Mucosa of rectum (tissue), 2 donors: ENCODE results near the gene CYP4F22.
A peak's percentile ranks its signal among the peaks of the same experiment; 100 is the strongest.

Source experiments
- H3K27ac ChIP-seq, 2 donors: one replicate each; pipeline ENCODE4 v1.7.0; 2013; ENCODE audit warnings: inconsistent platforms in 2 of 2, low read depth in 2 of 2, low read length in 2 of 2
- H3K27me3 ChIP-seq, 2 donors: one replicate each; pipeline ENCODE4 v1.7.0; 2013; ENCODE audit warnings: low read length in 2 of 2; ENCODE audit not compliant: control insufficient read depth in 2 of 2, insufficient read depth in 2 of 2
- H3K36me3 ChIP-seq, 2 donors: one replicate each; pipeline ENCODE4 v1.7.0; 2013; ENCODE audit warnings: low read length in 2 of 2; ENCODE audit not compliant: control insufficient read depth in 2 of 2, insufficient read depth in 2 of 2
- H3K4me1 ChIP-seq, 2 donors: one replicate each; pipeline ENCODE4 v1.7.0; 2013; ENCODE audit warnings: low read length in 2 of 2, mild to moderate bottlenecking in 1 of 2; ENCODE audit not compliant: control insufficient read depth in 2 of 2, insufficient read depth in 2 of 2
- H3K4me3 ChIP-seq, 2 donors: one replicate each; pipeline ENCODE4 v1.7.0; 2013; ENCODE audit warnings: low read length in 2 of 2
- H3K9ac ChIP-seq, 2 donors: one replicate each; pipeline ENCODE4 v1.7.0; 2013; ENCODE audit warnings: low read length in 2 of 2, low read depth in 1 of 2, mild to moderate bottlenecking in 1 of 2
- H3K9me3 ChIP-seq, 2 donors: one replicate each; pipeline ENCODE4 v1.7.0; 2013; ENCODE audit warnings: low read length in 2 of 2; ENCODE audit not compliant: control insufficient read depth in 2 of 2
- donor health status: healthy.
- donor health status: Normal muscosa, but diverticular disease.

CYP4F22 gene

GRCh38 chr19:15564534-15565168, 56.3 kb downstream of the CYP4F22 start:
- H3K27me3 ChIP-seq = peaks cover 0 to 3% of the 10 kb centered on the region in 2 donors
- H3K27ac ChIP-seq = no peak overlapping the region
- no peak overlapping the region for H3K9ac ChIP-seq
- H3K4me3 ChIP-seq = no peak overlapping the region
- H3K9me3 ChIP-seq = no peaks in the 10 kb centered on the region
- no peaks in the 10 kb centered on the region for H3K36me3 ChIP-seq
- H3K4me1 ChIP-seq = peaks cover 0 to 4% of the 10 kb centered on the region in 2 donors

- no peak overlapping the region for H3K27ac ChIP-seq
- no peak overlapping the region for H3K9ac ChIP-seq
- H3K4me1 ChIP-seq = no peaks in the 10 kb centered on the region
- no peak overlapping the region for H3K4me3 ChIP-seq
- no peaks in the 10 kb centered on the region for H3K36me3 ChIP-seq
- no peaks in the 10 kb centered on the region for H3K9me3 ChIP-seq
- H3K27me3 ChIP-seq = peaks cover 0 to 2% of the 10 kb centered on the region in 2 donors
These were observed 62.1 kb downstream of the CYP4F22 start for GRCh38 chr19:15570420-15570819.

GRCh38 chr19:15575406-15575805, 67.1 kb downstream of the CYP4F22 start:
- no peaks in the 10 kb centered on the region for H3K27me3 ChIP-seq
- H3K27ac ChIP-seq = no peak overlapping the region
- no peaks in the 10 kb centered on the region for H3K9me3 ChIP-seq
- H3K4me3 ChIP-seq = no peak overlapping the region
- H3K36me3 ChIP-seq = no peaks in the 10 kb centered on the region
- H3K9ac ChIP-seq = no peak overlapping the region
- H3K4me1 ChIP-seq = no peaks in the 10 kb centered on the region

- H3K27ac ChIP-seq = no peak overlapping the region
- H3K27me3 ChIP-seq = no peaks in the 10 kb centered on the region
- H3K9me3 ChIP-seq = no peaks in the 10 kb centered on the region
- H3K36me3 ChIP-seq = no peaks in the 10 kb centered on the region
- no peaks in the 10 kb centered on the region for H3K4me1 ChIP-seq
- H3K9ac ChIP-seq = no peak overlapping the region
- no peak overlapping the region for H3K4me3 ChIP-seq
These were observed 68.3 kb downstream of the CYP4F22 start for GRCh38 chr19:15576526-15577156.

GRCh38 chr19:15577184-15577771, 69.0 kb downstream of the CYP4F22 start:
- H3K36me3 ChIP-seq = no peaks in the 10 kb centered on the region
- H3K9me3 ChIP-seq = no peaks in the 10 kb centered on the region
- H3K9ac ChIP-seq = no peak overlapping the region
- H3K27ac ChIP-seq = no peak overlapping the region
- H3K4me3 ChIP-seq = no peak overlapping the region
- H3K4me1 ChIP-seq = no peaks in the 10 kb centered on the region
- H3K27me3 ChIP-seq = no peaks in the 10 kb centered on the region

GRCh38 chr19:15583346-15583745, 75.0 kb downstream of the CYP4F22 start:
- Histone ChIP-seq H3K27me3 (peaks cover 0 to 2% of the 10 kb centered on the region in 2 donors), H3K4me1 (no peaks in the 10 kb centered on the region), H3K27ac (no peak overlapping the region), H3K4me3 (no peak overlapping the region), H3K9me3 (no peaks in the 10 kb centered on the region), H3K36me3 (no peaks in the 10 kb centered on the region), H3K9ac (no peak overlapping the region)

- H3K4me1 ChIP-seq = no peaks in the 10 kb centered on the region
- no peak overlapping the region for H3K4me3 ChIP-seq
- H3K27ac ChIP-seq = no peak overlapping the region
- H3K9ac ChIP-seq = no peak overlapping the region
- no peaks in the 10 kb centered on the region for H3K9me3 ChIP-seq
- no peaks in the 10 kb centered on the region for H3K36me3 ChIP-seq
- peaks cover 0 to 2% of the 10 kb centered on the region in 2 donors for H3K27me3 ChIP-seq
These were observed 75.8 kb downstream of the CYP4F22 start for GRCh38 chr19:15584095-15584494.

GRCh38 chr19:15584541-15585115, 76.3 kb downstream of the CYP4F22 start:
- Histone ChIP-seq H3K27ac (no peak overlapping the region), H3K27me3 (peaks cover 0 to 2% of the 10 kb centered on the region in 2 donors), H3K4me1 (no peaks in the 10 kb centered on the region), H3K4me3 (peak overlapping the region in 1 of 2 donors; percentile 26), H3K9ac (no peak overlapping the region), H3K9me3 (no peaks in the 10 kb centered on the region), H3K36me3 (no peaks in the 10 kb centered on the region)

- Histone ChIP-seq H3K4me3 (no peak overlapping the region), H3K9ac (no peak overlapping the region), H3K27me3 (peaks cover 0 to 4% of the 10 kb centered on the region in 2 donors), H3K36me3 (no peaks in the 10 kb centered on the region), H3K9me3 (no peaks in the 10 kb centered on the region), H3K27ac (no peak overlapping the region), H3K4me1 (no peaks in the 10 kb centered on the region)
These were observed 79.3 kb downstream of the CYP4F22 start for GRCh38 chr19:15587663-15588062.

GRCh38 chr19:15588265-15588664, 79.9 kb downstream of the CYP4F22 start:
- Histone ChIP-seq H3K36me3 (no peaks in the 10 kb centered on the region), H3K27ac (no peak overlapping the region), H3K4me3 (no peak overlapping the region), H3K9ac (no peak overlapping the region), H3K4me1 (no peaks in the 10 kb centered on the region), H3K9me3 (no peaks in the 10 kb centered on the region), H3K27me3 (peaks cover 0 to 4% of the 10 kb centered on the region in 2 donors)
